ENCODE measurements around the gene OLFM1. TPM values are rescaled to one million over a fixed set of nuclear protein-coding genes. Genes with fewer than 3 reads are reported as not detected.
"Not testable (repeated sequence)": the region's sequence is repeated elsewhere in the genome, so short reads cannot be mapped to it uniquely, and the experiment has no call there.

The OLFM1 gene
- total RNA-seq, 4 donors from 2014 or later = 18.7 to 46.1 (median 38.6) TPM

DNA sequence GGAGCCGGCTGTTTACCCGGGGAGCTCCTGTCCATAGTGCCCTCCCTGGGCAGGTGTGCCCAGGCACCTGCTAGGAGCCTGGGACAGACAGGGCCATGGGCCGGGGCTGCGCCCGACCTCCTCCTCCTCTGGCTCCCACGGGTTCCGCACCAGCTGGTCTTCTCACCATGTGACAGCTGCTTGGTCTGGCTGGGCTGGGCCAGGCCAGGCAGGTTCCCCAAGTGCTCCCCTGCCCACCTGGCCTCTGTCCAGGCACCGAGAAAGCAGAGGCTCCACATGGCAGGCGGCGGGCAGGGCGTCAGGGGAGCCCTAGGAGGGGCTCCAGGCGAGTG is 60.0 kb downstream of the OLFM1 start:
- Histone ChIP-seq H3K27ac (replicated peaks in 1 of 4) (no peak overlapping the region), H3K4me1 (peaks cover 0 to 11% (median 8%) of the 10 kb centered on the region in 4 donors), H3K4me3 (no peak overlapping the region), H3K36me3 (no peaks in the 10 kb centered on the region), H3K27me3 (peaks cover 0 to 86% (median 0%) of the 10 kb centered on the region in 4 donors), H3K9me3 (no peaks in the 10 kb centered on the region)
- no peak for DNase-seq (ENCODE audit: extremely low spot score)
- TF ChIP-seq EP300 (IDR thresholded peaks at IDR 0.05) = no peak
- WGBS = 80% methylated on average over 1 of the region's 12 CpGs
- intact Hi-C loops (cut with DNase I) = no loop called here

DNA sequence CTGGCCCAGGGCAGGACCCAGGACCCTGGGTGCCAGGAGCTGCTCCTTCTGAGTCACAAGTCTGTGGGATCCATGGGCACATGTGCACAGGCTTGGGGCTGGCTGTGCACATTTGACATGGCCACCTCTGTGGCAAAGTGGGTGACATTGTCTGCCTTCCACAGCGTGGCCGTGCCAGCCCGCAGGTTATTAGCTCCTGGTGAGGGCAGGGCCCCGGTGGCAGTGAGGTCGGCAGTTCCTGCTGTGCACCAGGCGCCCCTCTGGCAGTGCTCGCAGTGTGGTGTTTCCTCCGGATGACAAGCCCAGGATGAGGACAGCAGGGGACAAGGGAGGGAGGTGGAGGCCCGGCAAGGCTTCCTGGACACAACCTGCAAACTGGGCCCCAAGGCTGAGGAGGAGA is 60.5 kb downstream of the OLFM1 start:
- intact Hi-C loops (cut with DNase I) = no loop called here
- Histone ChIP-seq H3K27ac (replicated peaks in 1 of 4) (no peak overlapping the region), H3K4me3 (no peak overlapping the region), H3K9me3 (no peaks in the 10 kb centered on the region), H3K36me3 (no peaks in the 10 kb centered on the region), H3K27me3 (peaks cover 0 to 86% (median 0%) of the 10 kb centered on the region in 4 donors), H3K4me1 (peaks cover 0 to 11% (median 8%) of the 10 kb centered on the region in 4 donors)
- TF ChIP-seq, protein P1, sequence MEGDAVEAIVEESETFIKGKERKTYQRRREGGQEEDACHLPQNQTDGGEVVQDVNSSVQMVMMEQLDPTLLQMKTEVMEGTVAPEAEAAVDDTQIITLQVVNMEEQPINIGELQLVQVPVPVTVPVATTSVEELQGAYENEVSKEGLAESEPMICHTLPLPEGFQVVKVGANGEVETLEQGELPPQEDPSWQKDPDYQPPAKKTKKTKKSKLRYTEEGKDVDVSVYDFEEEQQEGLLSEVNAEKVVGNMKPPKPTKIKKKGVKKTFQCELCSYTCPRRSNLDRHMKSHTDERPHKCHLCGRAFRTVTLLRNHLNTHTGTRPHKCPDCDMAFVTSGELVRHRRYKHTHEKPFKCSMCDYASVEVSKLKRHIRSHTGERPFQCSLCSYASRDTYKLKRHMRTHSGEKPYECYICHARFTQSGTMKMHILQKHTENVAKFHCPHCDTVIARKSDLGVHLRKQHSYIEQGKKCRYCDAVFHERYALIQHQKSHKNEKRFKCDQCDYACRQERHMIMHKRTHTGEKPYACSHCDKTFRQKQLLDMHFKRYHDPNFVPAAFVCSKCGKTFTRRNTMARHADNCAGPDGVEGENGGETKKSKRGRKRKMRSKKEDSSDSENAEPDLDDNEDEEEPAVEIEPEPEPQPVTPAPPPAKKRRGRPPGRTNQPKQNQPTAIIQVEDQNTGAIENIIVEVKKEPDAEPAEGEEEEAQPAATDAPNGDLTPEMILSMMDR (IDR thresholded peaks at IDR 0.05) = no peak
- TF ChIP-seq EP300 (IDR thresholded peaks at IDR 0.05) = no peak
- TF ChIP-seq POLR2A (IDR thresholded peaks at IDR 0.05; ENCODE audit: low read depth) = no peak
- TF ChIP-seq POLR2AphosphoS5 (IDR thresholded peaks at IDR 0.05) = no peak
- DNase-seq (ENCODE audit: extremely low spot score) = no peak
- 88% methylated on average over 3 of the region's 9 CpGs for whole genome bisulfite sequencing

DNA sequence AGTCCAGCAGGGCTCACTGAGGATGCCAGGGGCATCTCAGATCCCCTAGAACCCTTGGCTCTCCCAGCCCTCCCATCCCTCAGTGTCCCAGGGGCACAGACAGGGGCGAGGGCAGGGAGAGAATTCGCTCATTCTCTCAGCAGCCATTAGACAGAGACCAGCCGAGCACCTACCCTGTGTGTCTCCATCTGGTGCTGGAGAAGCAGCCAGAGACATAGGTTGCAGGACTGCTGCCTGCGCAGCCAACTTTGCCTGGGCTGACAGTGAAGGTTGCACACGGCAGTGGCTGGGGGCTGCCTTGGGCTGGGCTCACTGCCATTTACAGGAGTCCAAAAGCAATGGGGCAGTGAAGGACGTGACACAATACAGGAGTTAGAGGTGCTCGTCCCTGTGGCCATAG is 60.9 kb downstream of the OLFM1 start:
- Histone ChIP-seq H3K36me3 (no peaks in the 10 kb centered on the region), H3K4me3 (no peak overlapping the region), H3K4me1 (peaks cover 0 to 11% (median 8%) of the 10 kb centered on the region in 4 donors), H3K9me3 (no peaks in the 10 kb centered on the region), H3K27ac (replicated peaks in 1 of 4) (no peak overlapping the region), H3K27me3 (peaks cover 0 to 86% (median 0%) of the 10 kb centered on the region in 4 donors)
- DNase-seq (ENCODE audit: extremely low spot score) = no peak
- intact Hi-C loops (cut with DNase I) = no loop called here
- TF ChIP-seq POLR2A (IDR thresholded peaks at IDR 0.05; ENCODE audit: low read depth) (no peak), POLR2AphosphoS5 (IDR thresholded peaks at IDR 0.05) (no peak), EP300 (IDR thresholded peaks at IDR 0.05) (no peak)
- TF ChIP-seq, protein P1 (IDR thresholded peaks at IDR 0.05) = no peak
- 80% methylated on average over 4 of the region's 7 CpGs for WGBS

DNA sequence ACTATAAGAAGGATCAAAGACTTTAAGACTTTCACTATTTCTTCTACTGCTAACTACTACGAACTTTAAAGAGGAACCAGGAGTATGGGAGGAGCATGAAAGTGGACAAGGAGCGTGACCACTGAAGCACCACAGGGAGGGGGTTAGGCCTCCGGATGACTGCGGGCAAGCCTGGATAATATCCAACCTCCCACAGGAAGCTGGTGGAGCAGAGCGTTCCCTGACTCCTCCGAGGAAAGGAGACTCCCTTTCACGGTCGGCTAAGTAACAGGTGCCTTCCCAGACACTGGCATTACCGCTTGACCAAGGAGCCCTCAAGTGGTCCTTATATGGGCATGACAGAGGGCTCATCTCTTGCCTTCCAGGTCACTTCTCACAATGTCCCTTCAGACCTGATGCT is 62.4 kb downstream of the OLFM1 start:
- intact Hi-C loops (cut with DNase I); H3K4me3 ChIP-seq; H3K36me3 ChIP-seq; H3K4me1 ChIP-seq; H3K27ac ChIP-seq (replicated peaks in 1 of 4); DNase-seq (ENCODE audit: extremely low spot score); H3K9me3 ChIP-seq: not testable (repeated sequence)
- H3K27me3 ChIP-seq = peaks cover 0 to 88% (median 0%) of the 10 kb centered on the region in 4 donors
- WGBS = 78% methylated on average over 9 of the region's 9 CpGs

DNA sequence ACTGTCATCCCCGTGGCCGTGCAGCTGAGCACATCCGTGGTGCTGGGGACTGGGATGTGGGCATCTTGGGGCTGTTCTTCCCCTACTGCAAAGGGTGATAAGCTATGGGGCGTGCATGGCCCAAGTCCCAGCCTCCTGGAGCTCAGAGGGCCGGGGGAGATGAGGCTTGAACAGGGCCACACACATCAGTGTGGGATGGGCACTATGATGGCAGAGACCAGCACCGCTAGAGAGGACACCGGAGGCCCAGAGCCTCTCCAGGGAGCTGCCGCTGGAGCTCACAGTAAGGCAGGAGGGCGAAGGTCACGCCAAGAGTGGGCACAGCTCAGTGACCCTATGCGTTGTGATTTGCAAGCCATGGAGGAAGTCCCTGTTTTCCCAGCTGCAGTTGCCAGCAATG is 63.5 kb downstream of the OLFM1 start:
- intact Hi-C loops (cut with DNase I) = no loop called here
- TF ChIP-seq EP300 (IDR thresholded peaks at IDR 0.05) (no peak), POLR2AphosphoS5 (IDR thresholded peaks at IDR 0.05) (no peak), POLR2A (IDR thresholded peaks at IDR 0.05; ENCODE audit: low read depth) (no peak)
- TF ChIP-seq, protein P1 (IDR thresholded peaks at IDR 0.05) = no peak
- Histone ChIP-seq H3K27me3 (peaks cover 0 to 88% (median 0%) of the 10 kb centered on the region in 4 donors), H3K27ac (replicated peaks in 1 of 4) (no peak overlapping the region), H3K36me3 (no peaks in the 10 kb centered on the region), H3K4me3 (no peak overlapping the region), H3K9me3 (no peaks in the 10 kb centered on the region), H3K4me1 (no peaks in the 10 kb centered on the region)
- no peak for DNase-seq (ENCODE audit: extremely low spot score)
- 81% methylated on average over 4 of the region's 11 CpGs for WGBS

Measured in esophagus muscularis mucosa (tissue), 4 donors.